ENCODE data around the gene MRPS26.

- TF ChIP-seq CTCF (IDR thresholded peaks at IDR 0.05): no peak
- no peak for TF ChIP-seq EP300 (IDR thresholded peaks at IDR 0.05)
- TF ChIP-seq POLR2AphosphoS5 (IDR thresholded peaks at IDR 0.05): no peak
Measured at GRCh38 chr20:3010985-3011723, 34.7 kb upstream of the MRPS26 start.
